H1 (cell line): ENCODE data around the gene RHOBTB1.

ENCODE experiments used
- BRCA1 ChIP-seq: IDR thresholded peaks from 2 replicates; pipeline ENCODE4 v1.6.1; 2012; ENCODE audit warnings: low read depth, low read length, improper control_type of control experiment
- CHD2 ChIP-seq: IDR thresholded peaks from 2 replicates; pipeline ENCODE4 v1.6.1; 2012; ENCODE audit warnings: low read length, improper control_type of control experiment
- EP300 ChIP-seq, 2 experiments: IDR thresholded peaks; 1 replicate in 1 of 2; 2 replicates in 1 of 2; pipeline ENCODE4 v1.6.1; 2011 to 2012; ENCODE audit warnings: low read depth in 2 of 2, low read length in 2 of 2, mild to moderate bottlenecking in 2 of 2, borderline replicate concordance in 1 of 2, inconsistent platforms in 1 of 2, moderate library complexity in 1 of 2
- EZH2 ChIP-seq: fragments of 200-600 bp; sonication (generic); IDR thresholded peaks from 2 replicates; pipeline ENCODE4 v1.7.1; 2012; ENCODE audit warnings: low read depth, mild to moderate bottlenecking, moderate library complexity, low read length, inconsistent platforms; ENCODE audit not compliant: severe bottlenecking
- GABPA ChIP-seq: IDR thresholded peaks from 2 replicates; pipeline ENCODE4 v1.6.1; 2011; ENCODE audit warnings: mild to moderate bottlenecking, low read length, moderate library complexity, borderline replicate concordance; ENCODE audit not compliant: insufficient read depth
- JUN ChIP-seq: IDR thresholded peaks from 2 replicates; pipeline ENCODE4 v1.6.1; 2011; ENCODE audit warnings: low read depth, mild to moderate bottlenecking, improper control_type of control experiment, low read length
- NRF1 ChIP-seq: IDR thresholded peaks from 2 replicates; pipeline ENCODE4 v1.6.1; 2011; ENCODE audit warnings: mild to moderate bottlenecking, low read depth, low read length, improper control_type of control experiment
- POLR2A ChIP-seq, 2 experiments: IDR thresholded peaks; 1 replicate in 1 of 2; 2 replicates in 1 of 2; pipeline ENCODE4 v1.6.1; 2011; ENCODE audit warnings: low read depth in 2 of 2, low read length in 2 of 2, mild to moderate bottlenecking in 2 of 2; ENCODE audit errors: control extremely low read depth in 1 of 2
- RAD21 ChIP-seq, 2 experiments: IDR thresholded peaks in 1 of 2; conservative IDR thresholded peaks in 1 of 2; 2 replicates each; pipeline ENCODE4 v1.6.1; 2011; ENCODE audit warnings: low read depth in 2 of 2, low read length in 2 of 2, improper control_type of control experiment in 1 of 2, inconsistent platforms in 1 of 2, mild to moderate bottlenecking in 1 of 2, moderate library complexity in 1 of 2
- RFX5 ChIP-seq: IDR thresholded peaks from 2 replicates; pipeline ENCODE4 v1.6.1; 2011; ENCODE audit warnings: low read depth, low read length, improper control_type of control experiment, borderline replicate concordance
- SP1 ChIP-seq: IDR thresholded peaks from 2 replicates; pipeline ENCODE4 v1.6.1; 2011; ENCODE audit warnings: low read depth, low read length
- SUZ12 ChIP-seq: fragments of 200-600 bp; sonication (generic); IDR thresholded peaks from 2 replicates; pipeline ENCODE4 v1.6.1; 2012; ENCODE audit warnings: mild to moderate bottlenecking, inconsistent platforms, low read length, moderate library complexity, mixed read lengths
- TF ChIP-seq, protein P1 (sequence below), 3 experiments: IDR thresholded peaks; 1 replicate in 2 of 3; 2 replicates in 1 of 3; pipeline versions ENCODE4 v1.5.1 to v1.6.1; 2011; ENCODE audit warnings: low read length in 3 of 3, mild to moderate bottlenecking in 3 of 3, inconsistent platforms in 2 of 3, low read depth in 1 of 3, moderate library complexity in 1 of 3; ENCODE audit not compliant: insufficient read depth in 1 of 3; ENCODE audit errors: control extremely low read depth in 1 of 3

DNA sequence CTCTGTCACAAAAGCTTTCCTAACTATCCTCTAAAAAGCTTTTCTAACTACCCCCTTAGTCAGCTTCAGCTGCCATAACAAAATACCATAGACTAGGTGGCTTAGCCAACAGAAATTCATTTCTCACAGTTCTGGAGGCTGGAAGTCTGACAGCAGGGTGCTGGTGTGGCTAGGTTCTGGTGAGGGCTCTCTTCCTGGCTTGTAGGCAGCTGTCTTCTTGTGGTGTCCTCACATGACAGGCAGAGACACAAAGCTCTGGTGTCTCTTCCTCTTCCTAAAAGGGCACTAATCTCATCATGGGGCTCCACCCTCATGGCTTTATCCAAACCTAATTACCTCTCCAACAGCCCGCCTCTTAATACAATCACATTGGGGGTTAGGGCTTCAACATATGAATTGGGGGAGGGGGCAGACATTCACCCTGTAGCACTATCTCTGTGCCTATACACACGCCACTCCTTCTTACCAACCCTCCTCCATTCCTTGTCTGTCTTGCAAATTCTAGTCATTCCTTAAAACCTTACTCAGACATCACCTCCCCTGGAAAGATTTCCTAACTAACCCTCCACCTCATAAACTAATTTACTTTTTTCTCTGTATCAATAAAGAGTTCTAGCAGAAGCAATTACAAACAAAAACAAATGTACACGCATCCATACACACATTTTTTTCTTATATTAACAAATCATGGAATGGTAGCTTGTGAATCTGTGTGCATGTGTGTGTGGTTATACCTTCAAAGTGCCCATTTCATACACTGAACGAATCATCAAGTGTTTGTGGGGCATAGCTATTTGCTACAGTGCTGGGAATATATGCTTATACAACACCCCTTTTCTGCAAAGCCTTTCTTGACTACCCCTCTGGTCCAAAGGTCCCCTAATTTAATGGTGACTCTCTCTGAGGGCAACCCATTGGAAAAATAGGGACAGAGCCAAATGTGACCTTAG lies 26.4 kb downstream of the RHOBTB1 start:
- TF ChIP-seq BRCA1 (no peak), POLR2A (IDR thresholded peaks at IDR 0.05; ENCODE audit: control extremely low read depth in 1 of 2, low read depth in 2 of 2, low read length in 2 of 2) (no peak), EZH2 (no peak), SUZ12 (no peak), CHD2 (no peak), RFX5 (no peak), JUN (no peak), NRF1 (no peak), GABPA (no peak), EP300 (IDR thresholded peaks at IDR 0.05; ENCODE audit: borderline replicate concordance in 1 of 2, low read depth in 2 of 2, low read length in 2 of 2) (no peak), RAD21 (IDR thresholded peaks at IDR 0.05 in 1 of 2, conservative IDR thresholded peaks at IDR 0.05 in 1 of 2; ENCODE audit: low read depth in 2 of 2, low read length in 2 of 2) (no peak), SP1 (no peak)
- TF ChIP-seq, protein P1, sequence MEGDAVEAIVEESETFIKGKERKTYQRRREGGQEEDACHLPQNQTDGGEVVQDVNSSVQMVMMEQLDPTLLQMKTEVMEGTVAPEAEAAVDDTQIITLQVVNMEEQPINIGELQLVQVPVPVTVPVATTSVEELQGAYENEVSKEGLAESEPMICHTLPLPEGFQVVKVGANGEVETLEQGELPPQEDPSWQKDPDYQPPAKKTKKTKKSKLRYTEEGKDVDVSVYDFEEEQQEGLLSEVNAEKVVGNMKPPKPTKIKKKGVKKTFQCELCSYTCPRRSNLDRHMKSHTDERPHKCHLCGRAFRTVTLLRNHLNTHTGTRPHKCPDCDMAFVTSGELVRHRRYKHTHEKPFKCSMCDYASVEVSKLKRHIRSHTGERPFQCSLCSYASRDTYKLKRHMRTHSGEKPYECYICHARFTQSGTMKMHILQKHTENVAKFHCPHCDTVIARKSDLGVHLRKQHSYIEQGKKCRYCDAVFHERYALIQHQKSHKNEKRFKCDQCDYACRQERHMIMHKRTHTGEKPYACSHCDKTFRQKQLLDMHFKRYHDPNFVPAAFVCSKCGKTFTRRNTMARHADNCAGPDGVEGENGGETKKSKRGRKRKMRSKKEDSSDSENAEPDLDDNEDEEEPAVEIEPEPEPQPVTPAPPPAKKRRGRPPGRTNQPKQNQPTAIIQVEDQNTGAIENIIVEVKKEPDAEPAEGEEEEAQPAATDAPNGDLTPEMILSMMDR (IDR thresholded peaks at IDR 0.05; ENCODE audit: control extremely low read depth in 1 of 3, insufficient read depth in 1 of 3, low read depth in 1 of 3, low read length in 3 of 3), result no peak
